ENCODE results near the gene PTPN14. TPM values are rescaled to one million over a fixed set of nuclear protein-coding genes. Genes with fewer than 3 reads are reported as not detected.

PTPN14 gene
- total RNA-seq, 1 experiment from 2014 or later = 37.5 TPM

DNA sequence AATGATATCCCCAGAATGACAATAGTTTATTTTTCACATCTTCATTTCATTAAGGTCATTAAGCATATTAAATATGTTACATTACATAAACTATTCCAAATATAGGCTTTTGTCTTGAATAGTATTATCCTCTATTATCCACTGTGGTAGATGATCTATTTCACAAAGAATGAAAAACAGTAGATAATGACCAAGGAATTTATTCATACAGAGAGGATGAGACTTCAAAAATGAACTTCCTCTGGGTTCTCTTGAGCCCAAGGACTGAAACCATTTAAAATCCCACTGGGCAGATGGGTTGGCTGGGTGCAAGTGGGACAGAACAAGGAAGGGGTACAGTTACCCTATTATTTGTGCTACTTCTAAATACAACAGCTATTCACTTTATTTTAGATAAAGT is 33.0 kb downstream of the PTPN14 start:
- CTCF ChIA-PET = no interaction called here
- POLR2A ChIA-PET = no interaction called here
- ATAC-seq (no peak), DNase-seq (ENCODE audit: low read depth, low spot score) (no peak)
- no peak overlapping the region for H2AFZ ChIP-seq (ENCODE audit: low read depth, low read length, poor library complexity, severe bottlenecking)
- no peaks in the 10 kb centered on the region for H3K36me3 ChIP-seq (ENCODE audit: control insufficient read depth in 1 of 2, insufficient read depth in 2 of 2, low read length in 2 of 2)
- no peaks in the 10 kb centered on the region for H3K27me3 ChIP-seq (ENCODE audit: insufficient read depth, low read length)
- intact Hi-C loops (cut with micrococcal nuclease) = no loop called here
- H3K4me1 ChIP-seq (ENCODE audit: control insufficient read depth in 1 of 2, insufficient read depth in 2 of 2, low read length in 2 of 2) = peaks cover 52 to 65% of the 10 kb centered on the region in 2 experiments
- H3K4me3 ChIP-seq (replicated peaks in 1 of 2; ENCODE audit: low read depth in 1 of 2, low read length in 2 of 2) = no peak overlapping the region
- RAD21 ChIA-PET (ENCODE audit: low non-redundant PET in 1 of 2, low total read pairs in 2 of 2, uncharacterized antibody in 2 of 2, unreplicated experiment in 2 of 2) = no interaction called here
- H3K27ac ChIP-seq (ENCODE audit: low read depth, low read length) = no peak overlapping the region
- no peaks in the 10 kb centered on the region for H4K20me1 ChIP-seq (ENCODE audit: insufficient read depth)
- TF ChIP-seq, protein P1, sequence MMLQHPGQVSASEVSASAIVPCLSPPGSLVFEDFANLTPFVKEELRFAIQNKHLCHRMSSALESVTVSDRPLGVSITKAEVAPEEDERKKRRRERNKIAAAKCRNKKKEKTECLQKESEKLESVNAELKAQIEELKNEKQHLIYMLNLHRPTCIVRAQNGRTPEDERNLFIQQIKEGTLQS (IDR thresholded peaks at IDR 0.05) = no peak
- TF ChIP-seq ELF1 (IDR thresholded peaks at IDR 0.05; ENCODE audit: borderline replicate concordance, low read depth) (no peak), YY1 (IDR thresholded peaks at IDR 0.05; ENCODE audit: extremely low read depth, insufficient replicate concordance, low read depth, low read length) (no peak), ZFX (IDR thresholded peaks at IDR 0.05) (no peak), POLR2AphosphoS5 (IDR thresholded peaks at IDR 0.05; ENCODE audit: low read depth, low read length) (no peak), FOSL1 (IDR thresholded peaks at IDR 0.05; ENCODE audit: low read depth) (no peak)
- no TSS peak for BruUV-seq (replicated peaks)
- H3K79me2 ChIP-seq (ENCODE audit: insufficient read depth, low read length) = peaks cover 76% of the 10 kb centered on the region
- no peak overlapping the region for H3K9ac ChIP-seq (ENCODE audit: low read length)
- H3K9me3 ChIP-seq (ENCODE audit: control insufficient read depth in 1 of 2, insufficient read depth in 1 of 2, low read depth in 1 of 2, low read length in 2 of 2) = no peaks in the 10 kb centered on the region
- no peaks in the 10 kb centered on the region for H3K9me2 ChIP-seq (ENCODE audit: insufficient read depth)
- no peak overlapping the region for H3K4me2 ChIP-seq (ENCODE audit: low read length)

DNA sequence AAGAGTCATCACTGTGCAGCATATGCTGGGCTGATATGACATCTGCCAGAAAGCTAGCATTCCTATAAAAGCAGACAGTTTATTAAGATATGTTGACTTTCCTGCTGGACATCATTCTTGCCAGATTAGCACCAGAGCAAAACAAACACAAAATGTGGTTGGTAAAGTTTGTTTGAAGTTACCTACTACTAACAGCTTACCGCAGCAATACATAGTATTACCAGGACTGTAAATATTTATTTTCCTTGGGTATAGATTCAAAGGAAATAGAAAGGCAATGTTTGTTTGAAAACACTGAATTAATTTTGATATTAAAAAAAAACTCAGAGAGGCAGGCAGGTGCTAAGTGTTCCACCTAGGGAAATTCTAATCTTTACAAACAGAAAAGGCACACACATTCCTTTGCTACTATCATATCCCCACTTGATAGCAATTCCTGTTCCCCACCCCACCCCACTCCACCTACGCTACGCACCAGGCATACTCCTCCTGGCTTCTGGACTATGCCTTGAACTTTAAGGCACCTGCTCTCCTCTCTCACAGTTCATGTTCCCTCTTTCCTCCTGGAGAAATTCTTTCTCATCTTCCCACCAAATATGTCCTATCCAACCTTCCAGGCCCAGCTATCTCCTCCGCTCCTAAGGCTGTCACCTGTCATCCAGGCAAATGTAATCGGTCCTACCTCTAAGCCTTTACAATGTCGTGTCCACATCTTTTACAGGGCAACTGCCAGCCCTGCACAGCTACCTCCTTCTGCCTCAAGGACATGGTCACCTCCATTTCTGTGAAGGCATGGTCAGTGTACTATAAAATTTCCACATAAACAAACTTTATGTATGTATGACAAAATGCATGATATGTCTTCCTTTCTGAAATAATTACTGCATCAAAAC is 34.7 kb downstream of the PTPN14 start:
- POLR2A ChIA-PET = no interaction called here

More for the DNA sequence above, 34.7 kb downstream of the PTPN14 start:
- Histone ChIP-seq H3K4me3 (replicated peaks in 1 of 2; ENCODE audit: low read depth in 1 of 2, low read length in 2 of 2) (no peak overlapping the region), H3K9ac (ENCODE audit: low read length) (no peak overlapping the region), H3K9me3 (ENCODE audit: control insufficient read depth in 1 of 2, insufficient read depth in 1 of 2, low read depth in 1 of 2, low read length in 2 of 2) (no peaks in the 10 kb centered on the region), H3K27ac (ENCODE audit: low read depth, low read length) (no peak overlapping the region), H2AFZ (ENCODE audit: low read depth, low read length, poor library complexity, severe bottlenecking) (no peak overlapping the region), H3K79me2 (ENCODE audit: insufficient read depth, low read length) (peaks cover 71% of the 10 kb centered on the region), H3K36me3 (ENCODE audit: control insufficient read depth in 1 of 2, insufficient read depth in 2 of 2, low read length in 2 of 2) (no peaks in the 10 kb centered on the region), H3K4me1 (ENCODE audit: control insufficient read depth in 1 of 2, insufficient read depth in 2 of 2, low read length in 2 of 2) (peaks cover 52 to 68% of the 10 kb centered on the region in 2 experiments), H3K27me3 (ENCODE audit: insufficient read depth, low read length) (no peaks in the 10 kb centered on the region), H3K4me2 (ENCODE audit: low read length) (peak overlapping the region; percentile 31), H4K20me1 (ENCODE audit: insufficient read depth) (no peaks in the 10 kb centered on the region), H3K9me2 (ENCODE audit: insufficient read depth) (no peaks in the 10 kb centered on the region)
- intact Hi-C loops (cut with micrococcal nuclease) = no loop called here
- RAD21 ChIA-PET (ENCODE audit: low non-redundant PET in 1 of 2, low total read pairs in 2 of 2, uncharacterized antibody in 2 of 2, unreplicated experiment in 2 of 2) = interaction anchor here in 1 of 2 experiments (0.6 kb wide), 2 partner anchors 54 to 73 kb away, joined by 3 read pairs; no protein-coding TSS in a partner anchor
- TF ChIP-seq ELF1 (IDR thresholded peaks at IDR 0.05; ENCODE audit: borderline replicate concordance, low read depth) (no peak), TCF7L2 (IDR thresholded peaks at IDR 0.05; ENCODE audit: borderline replicate concordance, extremely low read depth, insufficient read depth, insufficient read length) (no peak), EGR1 (IDR thresholded peaks at IDR 0.05; ENCODE audit: low read depth) (no peak), CEBPB (IDR thresholded peaks at IDR 0.05; ENCODE audit: low read depth) (no peak), SP1 (IDR thresholded peaks at IDR 0.05; ENCODE audit: low read depth) (no peak; the same call in 1 of the 2 replicates), FOSL1 (IDR thresholded peaks at IDR 0.05; ENCODE audit: low read depth) (no peak), RAD21 (IDR thresholded peaks at IDR 0.05; ENCODE audit: low read depth) (no peak), YY1 (IDR thresholded peaks at IDR 0.05; ENCODE audit: extremely low read depth, insufficient replicate concordance, low read depth, low read length) (no peak), POLR2AphosphoS5 (IDR thresholded peaks at IDR 0.05; ENCODE audit: low read depth, low read length) (no peak)
- TF ChIP-seq, protein P2, sequence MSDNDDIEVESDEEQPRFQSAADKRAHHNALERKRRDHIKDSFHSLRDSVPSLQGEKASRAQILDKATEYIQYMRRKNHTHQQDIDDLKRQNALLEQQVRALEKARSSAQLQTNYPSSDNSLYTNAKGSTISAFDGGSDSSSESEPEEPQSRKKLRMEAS (IDR thresholded peaks at IDR 0.05) = no peak
- TF ChIP-seq, protein P3, sequence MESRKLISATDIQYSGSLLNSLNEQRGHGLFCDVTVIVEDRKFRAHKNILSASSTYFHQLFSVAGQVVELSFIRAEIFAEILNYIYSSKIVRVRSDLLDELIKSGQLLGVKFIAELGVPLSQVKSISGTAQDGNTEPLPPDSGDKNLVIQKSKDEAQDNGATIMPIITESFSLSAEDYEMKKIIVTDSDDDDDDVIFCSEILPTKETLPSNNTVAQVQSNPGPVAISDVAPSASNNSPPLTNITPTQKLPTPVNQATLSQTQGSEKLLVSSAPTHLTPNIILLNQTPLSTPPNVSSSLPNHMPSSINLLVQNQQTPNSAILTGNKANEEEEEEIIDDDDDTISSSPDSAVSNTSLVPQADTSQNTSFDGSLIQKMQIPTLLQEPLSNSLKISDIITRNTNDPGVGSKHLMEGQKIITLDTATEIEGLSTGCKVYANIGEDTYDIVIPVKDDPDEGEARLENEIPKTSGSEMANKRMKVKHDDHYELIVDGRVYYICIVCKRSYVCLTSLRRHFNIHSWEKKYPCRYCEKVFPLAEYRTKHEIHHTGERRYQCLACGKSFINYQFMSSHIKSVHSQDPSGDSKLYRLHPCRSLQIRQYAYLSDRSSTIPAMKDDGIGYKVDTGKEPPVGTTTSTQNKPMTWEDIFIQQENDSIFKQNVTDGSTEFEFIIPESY (IDR thresholded peaks at IDR 0.05; ENCODE audit: extremely low read depth, insufficient replicate concordance, low read length) = no peak
- TF ChIP-seq, protein P1 (IDR thresholded peaks at IDR 0.05) = no peak
- CTCF ChIA-PET = no interaction called here
- DNase-seq (ENCODE audit: low read depth, low spot score) = no peak
- no TSS peak for BruUV-seq (replicated peaks)
- no peak for ATAC-seq
